GM19324 (cell line): Measurements from ENCODE around the gene DST.
"Not testable (repeated sequence)": the region's sequence is repeated elsewhere in the genome, so short reads cannot be mapped to it uniquely, and the experiment has no call there.

Experiments used
- ATAC-seq: cut with Tn5 transposase; IDR thresholded peaks from one replicate; pipeline ENCODE4 v1.9.1; 2021; ENCODE audit warnings: mild to moderate bottlenecking, moderate library complexity; ENCODE audit not compliant: unreplicated experiment, low FRiP score

Gene DST

DNA sequence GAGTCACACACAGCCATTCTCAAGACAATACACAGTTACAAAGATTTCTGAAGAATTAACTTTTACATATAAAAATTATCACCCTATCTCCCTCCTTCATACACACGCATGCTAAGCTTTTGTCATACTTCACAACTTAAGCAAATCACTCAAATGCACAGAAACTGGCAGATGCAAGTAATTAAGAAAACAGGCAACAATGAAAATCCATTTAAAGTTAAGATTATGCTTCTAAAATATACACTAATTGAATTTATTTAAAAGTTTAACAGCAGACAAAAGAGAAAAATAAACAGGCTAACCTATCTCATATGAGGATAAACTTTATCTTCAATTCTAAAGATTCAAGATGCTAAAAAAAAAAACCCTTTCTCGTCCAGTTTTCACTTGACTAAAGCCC is 68.4 kb downstream of the DST start:
- ATAC-seq, result no peak

DNA sequence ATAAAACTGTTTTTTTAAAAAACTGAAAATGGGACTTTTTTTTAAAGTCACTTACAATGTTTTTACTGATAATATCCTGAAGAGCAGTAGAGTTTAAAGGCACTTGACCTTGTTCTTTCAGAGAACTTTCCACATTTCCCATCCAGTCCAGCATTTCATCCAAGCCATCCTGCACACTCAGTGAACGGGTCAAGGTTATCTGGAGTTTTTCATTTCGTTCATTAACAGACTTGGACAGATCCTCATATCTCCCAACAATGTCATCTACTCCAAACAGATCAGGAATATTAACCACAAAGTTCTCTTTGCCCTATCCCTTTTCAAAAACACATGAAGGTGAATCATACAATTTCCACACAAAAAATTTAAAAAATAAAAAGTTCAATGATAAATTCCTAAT is 69.1 kb downstream of the DST start:
- no peak for ATAC-seq

DNA sequence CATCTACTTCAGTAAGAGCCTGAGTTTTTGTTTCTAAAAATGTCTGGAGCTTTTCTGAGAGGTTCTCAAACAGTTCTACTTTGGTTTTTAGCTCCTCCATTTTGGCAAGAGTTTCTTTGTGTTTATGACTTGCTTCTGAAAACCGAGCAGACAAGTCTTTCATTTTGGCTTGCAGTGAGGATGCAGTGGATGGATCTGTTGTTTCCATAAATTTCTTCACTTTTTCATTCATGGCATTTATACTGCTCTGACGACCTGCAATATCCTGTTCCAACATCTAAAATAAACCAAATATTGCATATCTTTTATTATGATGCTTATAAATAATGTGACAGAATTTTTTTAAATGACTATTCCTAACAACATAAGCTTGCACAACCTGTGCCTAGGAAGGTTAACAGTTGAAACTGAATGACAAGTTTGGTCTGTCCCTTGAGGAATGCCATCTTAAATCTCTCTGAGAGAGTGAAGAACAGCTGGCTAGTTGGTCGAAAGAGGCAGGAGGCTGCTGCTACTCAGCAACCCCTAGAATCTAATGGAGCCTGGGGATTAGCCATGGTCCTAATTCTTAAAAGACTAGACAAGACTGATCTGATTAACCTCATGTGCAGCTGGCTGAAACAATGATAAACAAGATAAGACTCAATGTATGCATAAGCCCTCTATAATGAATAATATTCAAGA is 69.8 kb downstream of the DST start:
- ATAC-seq, result no peak

DNA sequence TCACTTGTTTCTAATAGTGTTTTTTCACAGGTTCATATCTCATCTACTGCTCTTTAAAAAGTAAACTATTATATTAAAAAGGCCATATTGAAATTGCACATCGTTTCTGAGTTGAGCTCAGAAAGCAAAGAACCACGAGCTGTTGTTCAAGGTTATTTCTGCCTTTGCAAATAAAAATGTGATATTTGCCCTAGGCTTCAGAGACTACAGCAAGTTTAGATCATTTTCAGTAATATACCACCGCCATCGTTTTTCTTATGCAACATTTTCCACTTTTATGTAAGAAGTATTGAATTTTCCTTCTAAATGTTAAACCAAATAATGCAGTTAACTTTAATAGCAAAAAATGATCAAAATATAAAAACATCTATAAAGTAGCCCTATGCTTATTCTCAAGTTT is 71.1 kb downstream of the DST start:
- ATAC-seq, result no peak

DNA sequence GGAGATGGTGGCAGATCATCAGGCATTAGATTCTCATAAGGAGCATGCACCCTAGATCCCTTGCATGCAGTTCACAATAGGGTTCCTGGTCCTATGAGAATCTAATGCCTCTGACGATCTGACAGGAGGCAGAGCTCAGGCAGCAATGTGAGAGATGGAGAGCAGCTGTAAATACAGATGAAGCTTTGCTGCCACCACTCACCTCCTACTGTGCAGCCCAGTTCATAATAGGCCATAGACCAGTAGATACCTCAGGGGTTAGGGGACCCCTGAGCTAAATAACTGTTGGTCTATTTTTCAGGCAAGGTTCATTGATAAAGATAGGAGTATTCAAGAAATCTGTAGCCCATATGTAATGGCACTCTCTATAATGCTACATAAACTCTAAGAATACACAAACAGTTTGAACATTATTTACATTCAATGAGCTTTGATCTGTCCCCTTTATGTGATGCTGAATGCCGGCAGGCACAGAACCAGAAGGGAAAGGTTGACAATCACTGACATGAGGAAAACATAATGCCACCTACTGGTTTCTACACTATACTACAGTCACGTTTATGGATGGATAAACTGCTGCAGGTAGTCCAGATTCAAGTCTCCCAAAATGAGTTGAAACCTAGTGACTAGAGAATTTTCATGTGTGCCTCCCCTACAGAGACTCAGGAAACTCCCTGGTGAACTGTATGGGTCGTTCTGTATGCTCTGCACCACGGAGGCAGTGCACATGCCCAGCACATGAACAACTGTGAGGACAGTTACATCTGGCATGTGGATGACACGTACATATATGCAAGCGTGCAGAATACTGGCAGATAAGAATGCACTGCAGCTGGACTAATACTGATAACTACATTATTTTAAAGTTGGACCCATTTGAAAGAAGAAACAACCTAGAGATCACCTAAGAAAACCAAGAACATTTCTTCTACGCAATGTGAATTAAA is 72.0 kb downstream of the DST start:
- ATAC-seq, result peak; percentile 61

DNA sequence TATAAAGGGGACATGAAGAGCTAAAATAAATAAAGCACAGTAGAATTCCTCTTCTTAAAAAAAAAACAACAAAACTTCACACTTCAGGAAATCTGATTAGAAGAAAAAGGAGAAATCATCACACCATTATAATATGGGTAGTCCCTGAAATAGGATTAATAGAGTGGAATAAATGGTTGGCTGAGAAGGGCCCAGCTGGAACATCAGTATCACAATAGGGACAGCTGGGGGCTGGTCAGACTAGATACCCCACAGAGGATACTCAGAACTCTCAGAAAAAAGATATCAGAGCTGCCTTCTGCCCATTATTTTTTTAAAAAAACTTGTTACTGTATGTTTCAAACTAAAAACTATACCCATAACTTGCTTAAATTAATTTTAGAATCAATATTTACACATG is 75.2 kb downstream of the DST start:
- no peak for ATAC-seq

DNA sequence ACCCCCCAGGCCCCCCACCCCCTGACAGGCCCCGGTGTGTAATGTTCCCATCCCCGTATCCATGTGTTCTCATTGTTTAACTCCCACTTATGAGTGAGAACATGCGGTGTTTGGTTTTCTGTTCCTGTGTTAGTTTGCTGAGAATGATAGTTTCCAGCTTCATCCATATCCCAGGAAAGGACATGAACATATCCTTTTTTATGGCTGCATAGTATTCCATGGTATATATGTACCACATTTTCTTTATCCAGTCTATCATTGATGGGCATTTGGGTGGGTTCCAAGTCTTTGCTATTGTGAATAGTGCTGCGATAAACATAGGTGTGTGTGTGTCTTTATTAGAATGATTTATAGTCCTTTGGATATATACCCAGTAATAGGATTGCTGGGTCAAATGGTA is 80.0 kb downstream of the DST start:
- not testable (repeated sequence) for ATAC-seq

DNA sequence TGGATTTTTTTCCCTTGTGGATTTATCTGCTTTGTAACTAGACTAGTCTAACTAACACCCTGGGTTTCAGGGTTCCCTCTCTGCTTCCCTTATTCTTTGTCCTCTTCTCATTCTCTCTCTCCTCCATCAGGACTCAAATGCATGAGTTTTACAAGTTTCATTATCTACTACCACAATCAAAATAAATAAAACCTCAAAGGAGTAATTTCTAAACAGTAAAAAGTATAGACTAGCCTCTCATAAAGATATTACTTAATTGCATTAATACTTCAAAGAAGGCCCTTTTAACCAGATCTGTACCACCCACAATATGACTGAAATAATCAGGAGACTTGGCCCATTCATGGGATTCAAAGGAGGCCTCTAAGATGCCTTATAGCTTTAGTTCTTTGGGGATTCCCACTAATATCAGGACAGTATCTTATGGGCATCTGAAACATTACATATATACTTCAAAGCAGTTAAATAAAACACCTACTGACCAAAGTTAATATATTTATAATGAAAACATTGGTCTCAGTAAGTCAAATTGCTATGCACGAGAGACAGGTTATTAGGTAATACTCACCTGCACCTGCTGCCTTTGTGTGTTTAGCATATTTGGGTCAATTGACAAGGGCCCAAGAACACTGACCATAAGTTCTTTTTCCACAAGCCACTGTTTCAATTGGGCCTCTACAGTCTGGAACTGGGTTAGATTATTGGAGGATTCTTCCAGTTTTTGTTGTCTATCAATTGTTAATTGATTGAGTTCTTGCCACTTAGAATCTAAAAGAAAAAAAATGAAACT is 85.7 kb downstream of the DST start:
- ATAC-seq, result no peak

DNA sequence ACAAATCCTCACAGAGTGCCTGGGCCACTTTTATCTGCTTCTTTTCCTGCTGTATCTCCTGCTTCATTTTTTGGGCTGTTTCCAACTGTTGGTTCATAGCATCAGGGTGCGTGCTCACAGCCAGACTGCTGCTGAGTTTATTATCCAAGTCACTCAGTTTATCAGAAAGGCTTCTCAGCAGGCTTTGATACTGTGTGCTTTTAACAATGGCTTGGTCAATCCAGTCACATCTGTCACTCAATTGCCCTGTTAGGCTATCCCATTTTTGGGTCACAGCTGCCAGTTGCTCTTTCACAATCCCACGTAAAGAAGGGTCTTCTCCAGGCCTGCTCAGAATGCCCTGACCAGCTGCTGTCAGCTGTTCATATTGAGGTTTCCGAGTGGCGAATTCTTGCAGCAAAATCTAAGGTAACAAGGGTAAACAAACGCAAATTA is 87.2 kb downstream of the DST start:
- no peak for ATAC-seq

DNA sequence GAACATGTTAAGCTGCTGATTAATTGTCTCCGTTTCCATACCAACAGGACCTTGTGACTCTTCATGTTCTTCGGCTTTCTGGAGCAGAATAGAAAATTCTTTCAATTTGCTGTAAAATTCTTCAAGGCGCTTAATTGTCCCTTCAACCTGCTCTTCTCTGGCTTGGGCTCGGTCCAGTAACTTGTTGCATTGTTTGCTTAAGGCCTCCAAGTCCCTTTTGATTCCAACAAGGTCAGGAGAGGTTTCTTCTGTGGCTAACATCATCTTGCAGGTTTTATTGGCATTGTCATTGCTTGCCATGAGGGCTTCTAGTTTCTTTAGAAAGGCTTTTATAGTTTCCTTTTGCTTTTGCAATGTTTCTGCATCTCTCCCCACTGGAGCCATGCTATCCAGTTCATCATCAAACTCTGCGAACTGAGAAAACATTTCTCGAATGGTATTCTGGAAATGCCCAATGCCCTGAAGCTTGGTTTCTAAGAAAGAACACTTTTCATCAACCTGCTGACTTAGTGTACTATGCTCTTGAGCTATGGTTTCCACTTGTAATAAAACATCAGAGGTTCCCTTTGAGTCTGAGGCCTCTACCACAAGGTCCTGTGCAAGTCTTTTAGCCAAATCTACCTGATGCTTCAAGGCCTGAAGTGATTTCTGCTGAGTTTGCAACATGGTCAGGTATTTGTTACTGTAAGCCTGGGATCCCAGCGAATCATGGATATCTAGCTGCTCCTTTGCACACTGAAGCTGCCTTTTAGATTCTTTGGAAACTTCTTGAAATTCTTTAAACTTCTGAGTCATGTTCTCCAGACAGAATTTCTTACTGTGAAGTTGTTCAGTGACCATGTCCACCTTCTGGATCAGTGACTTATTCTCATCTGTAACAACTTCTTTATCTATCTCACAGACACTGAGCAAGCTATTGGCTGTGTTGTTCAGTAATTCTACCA is 90.2 kb downstream of the DST start:
- no peak for ATAC-seq

DNA sequence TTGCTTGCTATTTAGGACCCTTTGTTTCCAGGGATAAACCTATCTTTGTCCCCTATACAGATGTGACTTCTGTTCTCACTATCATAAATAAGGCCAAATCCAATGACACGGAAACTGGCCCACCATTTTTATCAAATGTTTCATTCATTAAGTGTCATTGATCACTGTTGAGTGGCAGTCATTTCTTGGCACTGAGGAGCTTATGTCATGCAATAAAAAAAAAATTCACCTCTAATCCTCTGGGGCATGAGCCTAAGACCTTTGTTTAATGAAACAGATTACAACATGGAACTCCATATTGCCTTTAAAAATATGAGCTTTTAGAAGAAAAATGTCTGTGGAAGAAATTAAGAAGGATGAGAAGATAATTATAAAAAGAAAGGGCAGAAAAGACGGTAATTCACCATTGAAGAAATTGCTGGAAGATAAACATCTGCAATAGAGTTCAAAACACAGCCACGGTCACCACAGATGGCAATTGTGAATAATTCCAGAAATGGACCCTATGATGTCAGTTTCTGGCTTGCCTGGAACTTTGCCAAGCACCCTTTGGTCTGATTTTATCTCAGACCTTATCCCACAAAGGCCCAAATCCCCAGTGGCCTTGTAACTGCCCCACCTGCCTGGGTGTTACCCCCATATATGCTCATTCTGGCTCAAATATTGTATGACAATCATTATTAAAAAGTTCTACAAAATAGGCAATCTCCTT is 91.1 kb downstream of the DST start:
- ATAC-seq, result no peak

DNA sequence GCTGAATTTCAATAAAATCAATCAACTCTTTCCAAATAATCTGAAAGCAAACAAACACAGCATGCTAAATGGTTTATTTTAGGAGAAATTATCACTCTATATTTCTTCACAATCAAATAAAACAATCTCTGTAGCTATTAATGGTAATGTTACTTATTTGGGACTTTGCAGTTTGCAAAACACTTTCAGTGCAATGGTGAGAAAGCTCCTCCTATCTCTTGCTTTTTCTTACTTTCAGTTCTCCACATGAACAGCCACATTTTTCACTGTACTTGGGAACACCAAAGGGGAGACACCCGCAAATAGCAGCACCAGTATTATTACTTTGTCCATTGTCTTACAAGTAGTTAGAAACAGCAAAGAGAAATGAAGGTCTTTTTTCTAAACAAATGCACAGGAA is 92.4 kb downstream of the DST start:
- no peak for ATAC-seq

DNA sequence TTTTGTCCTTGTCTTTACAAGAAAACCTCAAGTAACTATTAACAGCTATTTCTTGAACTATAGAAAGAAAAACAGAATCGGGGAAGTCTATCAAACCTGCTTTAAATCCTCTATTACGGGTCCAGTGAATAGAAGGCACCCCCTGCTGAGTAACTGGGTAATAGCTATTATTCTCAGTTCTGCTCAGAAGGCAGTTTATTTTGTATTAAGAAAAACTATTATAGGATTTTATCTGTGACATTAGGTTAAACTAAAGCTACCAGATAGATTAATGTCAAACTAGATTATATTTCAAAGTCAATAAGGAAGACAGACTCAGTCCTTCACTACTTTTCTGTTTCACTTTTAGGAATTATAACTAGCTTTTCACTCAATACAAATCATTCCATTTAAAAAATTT is 93.7 kb downstream of the DST start:
- no peak for ATAC-seq

DNA sequence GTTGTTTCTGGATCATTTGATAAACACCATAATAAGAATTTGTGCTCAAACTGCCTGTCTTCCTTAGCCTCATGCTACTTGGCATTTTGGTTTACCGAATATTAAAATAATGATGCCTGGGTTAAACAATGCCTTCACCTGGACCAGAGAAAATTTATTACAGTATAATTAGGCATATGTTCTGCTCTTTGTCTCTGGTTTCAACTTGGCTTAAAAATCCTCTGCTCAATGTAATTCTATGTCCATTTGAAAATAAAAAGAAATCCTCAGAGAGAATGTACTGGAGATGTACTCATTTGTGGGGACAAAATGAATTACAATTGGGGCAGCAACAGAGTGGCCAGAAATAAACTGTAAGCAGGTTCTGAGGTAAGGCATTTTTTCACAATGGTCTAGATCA is 95.0 kb downstream of the DST start:
- ATAC-seq, result no peak

DNA sequence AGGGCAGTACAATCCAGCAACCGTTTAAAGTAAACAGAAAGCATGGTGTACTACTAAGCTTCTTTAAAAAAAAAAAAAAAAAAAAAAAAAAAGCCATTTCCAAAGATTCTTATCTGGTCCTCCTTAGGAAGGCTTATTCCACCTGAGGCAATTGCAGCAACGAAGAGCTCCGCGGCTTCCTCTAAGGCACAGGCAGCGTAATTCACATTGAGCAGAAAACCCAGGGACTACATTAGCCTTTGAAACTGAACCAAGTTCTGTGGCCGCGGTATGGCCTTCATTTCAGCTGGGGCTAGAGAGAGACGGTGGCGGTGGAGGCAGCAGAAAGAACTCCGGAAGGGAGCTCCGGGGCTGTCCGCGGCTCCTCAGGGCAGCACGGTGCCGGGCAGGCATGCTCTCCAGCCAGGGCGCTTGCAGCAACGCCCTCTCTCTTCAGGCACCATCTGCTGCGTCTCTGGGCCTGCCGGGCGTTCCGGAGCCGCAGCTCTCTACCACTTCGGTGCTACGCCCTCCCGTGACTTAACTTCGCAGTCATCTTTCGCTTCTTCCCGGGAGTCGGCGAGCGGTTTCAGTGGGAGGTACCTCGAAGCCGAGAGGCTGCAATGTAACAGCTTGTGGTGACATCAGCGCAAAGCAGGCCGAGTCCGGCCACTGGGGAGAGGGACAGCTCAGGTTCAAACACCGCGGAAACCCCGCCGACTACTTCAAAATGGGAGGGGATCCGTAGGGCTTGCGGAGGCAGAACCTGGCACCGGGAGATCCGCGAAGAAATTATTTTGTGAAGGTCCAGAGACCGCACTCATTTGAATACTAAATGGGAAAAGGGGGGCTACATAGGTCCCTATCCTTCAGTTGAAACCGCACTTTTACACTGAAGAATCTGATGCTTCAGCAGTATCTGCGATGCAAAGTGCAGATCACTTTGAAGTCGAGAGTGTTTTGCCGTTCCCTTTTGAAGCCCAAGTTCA is 100.0 kb downstream of the DST start:
- ATAC-seq, result peak; percentile 94

DNA sequence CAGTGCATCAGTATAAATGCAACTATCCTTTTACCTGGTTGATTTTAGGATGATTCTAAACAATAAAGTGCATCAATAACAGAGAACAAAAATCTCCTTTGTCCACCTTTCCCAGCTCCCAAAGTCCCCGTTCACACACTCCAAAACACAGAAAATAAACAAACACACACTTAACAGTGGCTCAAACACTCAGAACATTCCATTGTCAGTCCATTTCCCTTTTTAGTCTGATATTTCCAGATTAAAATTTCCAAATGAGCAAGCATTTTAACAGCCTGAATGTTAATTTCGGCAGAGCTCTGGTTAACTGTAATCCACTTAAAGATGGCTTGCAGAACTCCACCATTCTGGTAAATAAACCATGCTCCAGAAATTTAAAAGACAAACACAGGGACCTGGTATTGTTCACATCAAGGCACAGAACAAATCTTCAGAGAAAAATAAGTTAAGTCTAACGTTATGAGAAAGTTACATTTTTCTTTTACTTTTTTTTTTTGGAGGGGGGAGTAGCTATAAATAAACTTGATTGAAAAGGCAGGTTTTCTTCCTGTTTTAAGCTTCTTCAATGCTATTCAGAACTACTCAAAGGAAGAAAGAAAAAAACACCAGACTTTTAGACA is 100.8 kb downstream of the DST start:
- no peak for ATAC-seq

DNA sequence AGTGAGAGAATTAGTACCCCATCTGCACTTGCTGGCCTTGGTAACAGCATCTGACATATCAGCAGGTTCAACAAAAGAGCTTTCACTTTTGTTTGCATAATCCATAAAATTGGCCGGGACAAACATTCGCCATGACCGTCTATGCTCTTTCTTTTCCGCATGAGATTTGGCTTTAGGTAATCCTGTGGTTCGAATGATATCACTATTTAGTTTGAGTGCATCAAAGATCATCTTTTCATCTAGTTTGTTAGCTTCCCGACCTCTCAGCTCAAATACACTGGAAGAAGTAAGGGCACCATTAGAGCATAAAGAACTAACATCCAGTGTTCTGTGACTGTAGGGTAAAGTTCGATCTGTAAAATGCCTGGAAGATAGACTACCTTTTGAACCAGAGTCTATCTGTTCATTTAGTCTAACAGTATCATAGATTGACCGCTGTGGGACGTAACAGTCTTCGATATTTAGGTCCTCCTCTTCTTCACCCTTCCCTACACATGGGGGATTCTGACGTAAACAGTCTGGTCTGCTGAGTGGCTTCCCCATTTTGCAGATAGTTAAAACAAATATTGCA is 101.6 kb downstream of the DST start:
- ATAC-seq, result no peak
